Measurements from ENCODE around the gene DNAJC5G.

Gene DNAJC5G

DNA sequence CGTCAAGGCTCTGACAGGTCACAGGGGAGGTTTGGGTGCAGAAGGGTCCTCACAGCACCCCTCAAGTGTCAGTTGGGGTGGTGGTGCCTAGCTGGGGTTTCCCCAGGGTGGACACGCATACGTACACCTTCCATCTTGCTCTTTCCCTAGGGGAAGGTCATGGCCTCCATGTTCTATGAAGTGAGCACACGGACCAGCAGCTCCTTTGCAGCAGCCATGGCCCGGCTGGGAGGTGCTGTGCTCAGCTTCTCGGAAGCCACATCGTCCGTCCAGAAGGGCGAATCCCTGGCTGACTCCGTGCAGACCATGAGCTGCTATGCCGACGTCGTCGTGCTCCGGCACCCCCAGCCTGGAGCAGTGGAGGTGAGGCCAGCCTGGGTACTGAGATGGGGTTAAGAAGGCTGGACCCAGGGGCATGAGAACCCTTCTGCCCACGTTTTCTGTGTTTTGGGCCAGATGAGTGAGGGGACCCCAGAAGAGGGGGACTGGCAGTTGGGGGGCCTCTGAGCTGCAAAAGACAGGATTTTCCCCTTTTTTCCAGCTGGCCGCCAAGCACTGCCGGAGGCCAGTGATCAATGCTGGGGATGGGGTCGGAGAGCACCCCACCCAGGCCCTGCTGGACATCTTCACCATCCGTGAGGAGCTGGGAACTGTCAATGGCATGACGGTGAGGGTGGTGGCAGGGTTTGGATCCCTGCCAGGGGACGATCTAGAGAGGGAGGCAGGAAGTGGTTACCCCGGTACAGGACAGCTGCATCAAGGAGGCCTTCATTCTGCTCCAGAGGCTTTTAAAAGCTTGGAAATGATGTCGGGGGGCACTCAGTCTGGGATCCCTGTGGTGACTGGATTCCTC is 33.2 kb upstream of the DNAJC5G start:
- peaks cover 55% of the 10 kb centered on the region for H3K36me3 Mint-ChIP-seq (ENCODE audit: low read depth)
- no peaks in the 10 kb centered on the region for H3K9me3 Mint-ChIP-seq
- H3K27ac Mint-ChIP-seq, result no peak overlapping the region
- no peaks in the 10 kb centered on the region for H3K4me1 Mint-ChIP-seq
- TF ChIP-seq, protein P1, sequence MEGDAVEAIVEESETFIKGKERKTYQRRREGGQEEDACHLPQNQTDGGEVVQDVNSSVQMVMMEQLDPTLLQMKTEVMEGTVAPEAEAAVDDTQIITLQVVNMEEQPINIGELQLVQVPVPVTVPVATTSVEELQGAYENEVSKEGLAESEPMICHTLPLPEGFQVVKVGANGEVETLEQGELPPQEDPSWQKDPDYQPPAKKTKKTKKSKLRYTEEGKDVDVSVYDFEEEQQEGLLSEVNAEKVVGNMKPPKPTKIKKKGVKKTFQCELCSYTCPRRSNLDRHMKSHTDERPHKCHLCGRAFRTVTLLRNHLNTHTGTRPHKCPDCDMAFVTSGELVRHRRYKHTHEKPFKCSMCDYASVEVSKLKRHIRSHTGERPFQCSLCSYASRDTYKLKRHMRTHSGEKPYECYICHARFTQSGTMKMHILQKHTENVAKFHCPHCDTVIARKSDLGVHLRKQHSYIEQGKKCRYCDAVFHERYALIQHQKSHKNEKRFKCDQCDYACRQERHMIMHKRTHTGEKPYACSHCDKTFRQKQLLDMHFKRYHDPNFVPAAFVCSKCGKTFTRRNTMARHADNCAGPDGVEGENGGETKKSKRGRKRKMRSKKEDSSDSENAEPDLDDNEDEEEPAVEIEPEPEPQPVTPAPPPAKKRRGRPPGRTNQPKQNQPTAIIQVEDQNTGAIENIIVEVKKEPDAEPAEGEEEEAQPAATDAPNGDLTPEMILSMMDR (IDR thresholded peaks at IDR 0.05), result no peak
- DNase-seq, result no peak
- no peaks in the 10 kb centered on the region for H3K27me3 Mint-ChIP-seq (ENCODE audit: low read depth, poor library complexity)
- H3K4me3 Mint-ChIP-seq, result no peak overlapping the region

DNA sequence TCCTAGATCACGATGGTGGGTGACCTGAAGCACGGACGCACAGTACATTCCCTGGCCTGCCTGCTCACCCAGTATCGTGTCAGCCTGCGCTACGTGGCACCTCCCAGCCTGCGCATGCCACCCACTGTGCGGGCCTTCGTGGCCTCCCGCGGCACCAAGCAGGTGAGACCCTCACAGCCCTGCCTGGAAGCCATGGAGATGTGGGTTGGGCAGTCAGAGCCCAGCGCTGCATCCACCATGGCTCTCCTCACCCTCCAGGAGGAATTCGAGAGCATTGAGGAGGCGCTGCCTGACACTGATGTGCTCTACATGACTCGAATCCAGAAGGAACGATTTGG is 32.6 kb upstream of the DNAJC5G start:
- Mint-ChIP-seq H3K9me3 (no peaks in the 10 kb centered on the region), H3K4me1 (no peaks in the 10 kb centered on the region), H3K36me3 (ENCODE audit: low read depth) (peaks cover 49% of the 10 kb centered on the region), H3K27ac (no peak overlapping the region), H3K4me3 (no peak overlapping the region), H3K27me3 (ENCODE audit: low read depth, poor library complexity) (peaks cover 3% of the 10 kb centered on the region)
- no peak for DNase-seq
- TF ChIP-seq, protein P1 (IDR thresholded peaks at IDR 0.05), result no peak

DNA sequence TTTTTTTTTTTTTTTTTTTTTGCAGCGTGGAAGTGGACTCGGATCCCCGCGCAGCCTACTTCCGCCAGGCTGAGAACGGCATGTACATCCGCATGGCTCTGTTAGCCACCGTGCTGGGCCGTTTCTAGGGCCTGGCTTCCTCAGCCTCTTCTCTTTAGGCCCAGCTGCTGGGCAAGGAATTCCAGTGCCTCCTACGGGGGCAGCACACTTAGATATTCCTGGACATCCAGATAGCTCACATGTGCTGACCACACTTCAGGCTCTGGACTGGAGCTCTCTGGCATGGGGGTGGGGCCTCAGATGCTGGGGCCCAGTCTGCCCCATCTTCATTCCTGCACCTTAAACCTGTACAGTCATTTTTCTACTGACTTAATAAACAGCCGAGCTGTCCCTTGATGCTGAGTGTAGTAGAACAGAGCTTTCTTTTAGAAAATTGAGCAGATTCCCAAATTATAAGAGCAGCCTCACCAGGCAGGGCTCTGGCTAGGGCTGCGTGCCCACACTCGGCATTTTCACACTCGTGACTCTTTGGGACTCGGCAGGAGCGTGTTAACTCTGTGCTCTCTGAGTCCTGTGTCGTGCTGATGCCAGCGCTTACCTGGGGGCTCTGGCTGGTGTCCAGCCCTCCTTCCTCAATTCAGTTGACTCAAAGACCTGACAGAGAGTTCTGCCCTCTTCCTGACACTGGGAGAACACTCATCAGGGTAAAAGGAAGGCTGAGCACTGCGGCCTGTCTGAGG is 31.7 kb upstream of the DNAJC5G start:
- Mint-ChIP-seq H3K4me3 (no peak overlapping the region), H3K4me1 (peaks cover 8% of the 10 kb centered on the region), H3K9me3 (no peaks in the 10 kb centered on the region), H3K27me3 (ENCODE audit: low read depth, poor library complexity) (peaks cover 3% of the 10 kb centered on the region), H3K36me3 (ENCODE audit: low read depth) (peaks cover 41% of the 10 kb centered on the region), H3K27ac (peak overlapping the region; percentile 39)
- TF ChIP-seq, protein P1 (IDR thresholded peaks at IDR 0.05), result no peak
- no peak for DNase-seq

DNA sequence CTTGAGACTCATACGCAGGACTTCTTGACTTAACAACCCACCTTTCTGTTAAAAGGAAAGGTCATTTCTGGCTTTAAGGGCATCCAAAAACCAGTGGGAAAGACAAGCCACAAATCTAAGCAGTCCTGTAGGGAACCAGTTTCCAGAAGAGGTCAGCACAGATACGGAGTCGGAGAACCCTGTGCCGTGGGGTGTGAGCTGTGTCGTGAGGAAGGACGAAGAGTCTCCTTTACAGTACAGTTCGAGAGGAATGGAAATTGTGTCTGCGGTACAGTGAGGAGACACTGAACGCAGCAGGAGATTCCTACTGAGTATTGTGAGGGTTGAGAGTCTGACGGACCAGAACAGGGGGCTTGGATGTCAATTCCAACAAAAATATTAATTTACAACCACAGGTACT is 30.1 kb upstream of the DNAJC5G start:
- TF ChIP-seq, protein P1 (IDR thresholded peaks at IDR 0.05), result no peak
- Mint-ChIP-seq H3K4me1 (peaks cover 17% of the 10 kb centered on the region), H3K36me3 (ENCODE audit: low read depth) (peaks cover 27% of the 10 kb centered on the region), H3K4me3 (no peak overlapping the region), H3K27me3 (ENCODE audit: low read depth, poor library complexity) (peaks cover 3% of the 10 kb centered on the region), H3K9me3 (no peaks in the 10 kb centered on the region), H3K27ac (peak overlapping the region; percentile 59)
- DNase-seq, result no peak

DNA sequence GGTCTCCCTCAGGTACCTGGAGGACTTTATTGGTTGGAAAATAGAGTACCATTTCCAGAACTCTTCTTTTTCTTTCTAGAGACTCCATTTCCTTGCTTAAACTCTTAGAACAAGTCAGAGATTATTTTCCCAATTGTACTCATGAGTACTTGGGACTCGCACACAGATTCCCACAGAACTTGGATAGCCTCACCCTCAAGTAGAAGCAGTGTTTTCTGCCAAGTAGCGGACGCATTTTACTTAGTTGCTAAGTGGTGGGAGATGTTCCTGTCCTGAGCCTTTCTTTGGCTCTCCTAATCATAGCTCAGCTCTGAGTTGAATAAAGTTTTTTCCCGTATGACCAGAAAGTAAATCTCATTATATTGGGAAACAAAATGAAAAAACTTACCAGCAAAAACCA is 29.6 kb upstream of the DNAJC5G start:
- peaks cover 6% of the 10 kb centered on the region for H3K27me3 Mint-ChIP-seq (ENCODE audit: low read depth, poor library complexity)
- peaks cover 21% of the 10 kb centered on the region for H3K36me3 Mint-ChIP-seq (ENCODE audit: low read depth)
- peak overlapping the region; percentile 59 for H3K27ac Mint-ChIP-seq
- TF ChIP-seq, protein P1 (IDR thresholded peaks at IDR 0.05), result no peak
- peaks cover 21% of the 10 kb centered on the region for H3K4me1 Mint-ChIP-seq
- no peak overlapping the region for H3K4me3 Mint-ChIP-seq
- no peak for DNase-seq
- no peaks in the 10 kb centered on the region for H3K9me3 Mint-ChIP-seq

All from nephron progenitor cell (in vitro differentiated cells).